ENCODE results near the gene TMCC1.

The TMCC1 gene

DNA sequence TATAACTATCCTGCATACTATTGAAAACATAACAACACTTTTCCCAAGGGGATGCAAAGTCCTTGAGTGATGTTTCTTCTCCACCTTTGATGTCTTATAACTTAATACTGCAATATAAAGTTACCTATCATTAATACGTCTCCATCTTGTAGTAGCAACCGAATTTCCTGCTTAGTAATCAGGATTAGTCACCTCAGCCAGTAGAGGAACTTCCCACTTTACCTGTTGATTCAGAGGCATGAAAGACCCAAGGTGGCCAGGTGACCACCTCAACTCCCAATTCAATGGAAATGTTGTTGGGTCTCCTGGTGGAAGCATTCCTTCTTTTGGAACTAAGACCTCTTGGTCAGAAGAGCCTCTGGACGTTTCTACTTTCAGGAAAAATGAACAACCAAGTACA lies 3.5 kb upstream of the TMCC1 start:
- TF ChIP-seq, protein P1, sequence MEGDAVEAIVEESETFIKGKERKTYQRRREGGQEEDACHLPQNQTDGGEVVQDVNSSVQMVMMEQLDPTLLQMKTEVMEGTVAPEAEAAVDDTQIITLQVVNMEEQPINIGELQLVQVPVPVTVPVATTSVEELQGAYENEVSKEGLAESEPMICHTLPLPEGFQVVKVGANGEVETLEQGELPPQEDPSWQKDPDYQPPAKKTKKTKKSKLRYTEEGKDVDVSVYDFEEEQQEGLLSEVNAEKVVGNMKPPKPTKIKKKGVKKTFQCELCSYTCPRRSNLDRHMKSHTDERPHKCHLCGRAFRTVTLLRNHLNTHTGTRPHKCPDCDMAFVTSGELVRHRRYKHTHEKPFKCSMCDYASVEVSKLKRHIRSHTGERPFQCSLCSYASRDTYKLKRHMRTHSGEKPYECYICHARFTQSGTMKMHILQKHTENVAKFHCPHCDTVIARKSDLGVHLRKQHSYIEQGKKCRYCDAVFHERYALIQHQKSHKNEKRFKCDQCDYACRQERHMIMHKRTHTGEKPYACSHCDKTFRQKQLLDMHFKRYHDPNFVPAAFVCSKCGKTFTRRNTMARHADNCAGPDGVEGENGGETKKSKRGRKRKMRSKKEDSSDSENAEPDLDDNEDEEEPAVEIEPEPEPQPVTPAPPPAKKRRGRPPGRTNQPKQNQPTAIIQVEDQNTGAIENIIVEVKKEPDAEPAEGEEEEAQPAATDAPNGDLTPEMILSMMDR (IDR thresholded peaks at IDR 0.05; ENCODE audit: control insufficient read depth, insufficient read depth, low read depth, low read length, missing control alignments), result no peak
- no peak overlapping the region for H3K4me3 ChIP-seq (ENCODE audit: control insufficient read depth, low read depth, low read length)
- no peak for DNase-seq (ENCODE audit: low read depth)

DNA sequence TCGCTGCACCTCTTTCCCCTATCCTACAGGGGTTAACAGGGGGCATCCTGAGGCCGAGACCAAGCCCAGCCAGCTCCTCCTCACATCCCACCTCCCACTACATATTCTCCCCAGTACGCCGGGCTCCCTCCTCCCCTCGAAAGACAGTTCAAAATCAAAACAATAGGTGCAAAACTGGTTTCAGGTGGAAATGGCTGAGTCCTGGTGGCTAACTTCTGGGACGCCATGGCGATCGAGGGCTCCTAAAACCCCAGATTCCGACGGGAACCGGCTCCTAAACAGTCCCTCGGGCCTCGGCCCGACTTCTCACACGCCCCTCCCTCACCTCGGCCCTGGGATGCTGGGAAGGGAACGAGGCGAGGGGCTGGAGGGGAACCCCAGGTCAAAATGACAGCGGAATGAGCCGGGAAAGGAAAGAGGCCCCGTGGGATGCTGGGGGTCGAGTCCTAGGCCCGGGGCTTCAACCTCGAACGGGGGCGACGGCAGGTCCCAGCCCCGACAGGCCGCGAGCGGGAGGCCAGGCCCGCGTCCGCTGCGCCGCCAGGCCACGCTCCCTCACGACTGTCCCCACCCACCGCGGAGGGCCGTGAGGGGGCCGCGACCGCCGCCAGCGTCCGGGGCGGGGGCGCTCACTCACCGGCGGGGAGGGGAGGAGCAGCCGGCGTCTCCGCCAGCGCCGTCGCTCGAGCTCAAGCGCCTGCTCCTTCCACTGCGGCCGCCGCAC lies 492 bp downstream of the TMCC1 start:
- DNase-seq (ENCODE audit: low read depth), result no peak
- TF ChIP-seq, protein P1 (IDR thresholded peaks at IDR 0.05; ENCODE audit: control insufficient read depth, insufficient read depth, low read depth, low read length, missing control alignments), result peak; percentile 3
- H3K4me3 ChIP-seq (ENCODE audit: control insufficient read depth, low read depth, low read length), result peak overlapping the region; percentile 86

DNA sequence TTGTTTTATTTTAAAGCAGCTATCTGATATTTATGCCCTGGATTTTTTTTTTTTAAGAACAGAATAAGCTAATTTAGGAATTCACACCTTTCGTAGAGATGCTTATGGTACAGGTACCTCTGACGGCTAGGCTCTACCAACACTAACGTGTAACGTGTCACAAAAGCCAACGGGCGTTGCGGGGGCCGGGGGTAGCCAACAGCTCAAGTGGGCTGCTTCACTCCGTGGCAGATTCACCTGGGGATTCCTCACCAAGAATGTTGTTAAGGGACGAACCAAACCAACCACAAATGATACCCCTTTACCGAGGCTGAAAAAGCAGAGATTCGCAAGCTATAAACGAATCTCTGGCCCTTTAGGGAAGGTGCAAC lies 1.0 kb downstream of the TMCC1 start:
- TF ChIP-seq, protein P1 (IDR thresholded peaks at IDR 0.05; ENCODE audit: control insufficient read depth, insufficient read depth, low read depth, low read length, missing control alignments), result no peak
- H3K4me3 ChIP-seq (ENCODE audit: control insufficient read depth, low read depth, low read length), result peak overlapping the region; percentile 86
- DNase-seq (ENCODE audit: low read depth), result no peak

DNA sequence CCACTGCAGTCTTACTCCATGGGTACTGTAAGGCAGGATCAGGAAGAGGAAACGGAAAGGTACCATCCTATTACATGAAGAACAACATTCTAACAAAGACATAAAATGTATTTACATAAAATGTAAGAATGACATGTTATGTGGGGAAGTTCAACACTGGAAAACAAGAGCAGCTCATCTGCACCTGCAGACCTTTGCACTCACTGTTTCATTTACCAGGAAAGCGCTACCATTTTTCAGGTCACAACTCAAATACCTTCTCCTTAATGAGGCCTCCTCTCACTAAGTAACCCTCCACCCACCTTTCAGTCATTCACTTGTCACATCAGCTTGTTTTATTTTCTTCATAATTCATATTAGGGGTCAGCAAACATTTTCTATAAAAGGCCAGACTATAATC lies 2.6 kb downstream of the TMCC1 start:
- H3K4me3 ChIP-seq (ENCODE audit: control insufficient read depth, low read depth, low read length), result no peak overlapping the region
- TF ChIP-seq, protein P1 (IDR thresholded peaks at IDR 0.05; ENCODE audit: control insufficient read depth, insufficient read depth, low read depth, low read length, missing control alignments), result no peak
- DNase-seq (ENCODE audit: low read depth), result no peak

DNA sequence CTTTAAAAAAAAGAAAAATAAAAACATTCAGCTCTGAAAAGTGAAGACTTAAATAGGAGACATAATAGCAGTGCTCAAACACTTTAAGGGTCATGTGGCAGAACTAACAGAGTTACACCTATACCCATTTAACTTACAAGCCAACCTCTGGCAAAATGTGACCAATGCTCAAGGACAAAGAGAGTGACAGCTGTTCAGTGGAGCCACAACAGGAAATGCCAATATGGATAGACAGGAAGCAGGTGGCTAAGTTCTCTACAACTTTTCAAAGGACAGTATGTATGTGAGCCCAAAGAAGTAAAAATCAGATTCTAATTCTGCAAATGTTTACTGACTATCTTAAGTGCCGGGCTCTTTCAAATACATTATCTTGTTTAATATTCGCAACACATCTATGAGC lies 3.4 kb downstream of the TMCC1 start:
- no peak for DNase-seq (ENCODE audit: low read depth)
- TF ChIP-seq, protein P1 (IDR thresholded peaks at IDR 0.05; ENCODE audit: control insufficient read depth, insufficient read depth, low read depth, low read length, missing control alignments), result no peak
- H3K4me3 ChIP-seq (ENCODE audit: control insufficient read depth, low read depth, low read length), result no peak overlapping the region

DNA sequence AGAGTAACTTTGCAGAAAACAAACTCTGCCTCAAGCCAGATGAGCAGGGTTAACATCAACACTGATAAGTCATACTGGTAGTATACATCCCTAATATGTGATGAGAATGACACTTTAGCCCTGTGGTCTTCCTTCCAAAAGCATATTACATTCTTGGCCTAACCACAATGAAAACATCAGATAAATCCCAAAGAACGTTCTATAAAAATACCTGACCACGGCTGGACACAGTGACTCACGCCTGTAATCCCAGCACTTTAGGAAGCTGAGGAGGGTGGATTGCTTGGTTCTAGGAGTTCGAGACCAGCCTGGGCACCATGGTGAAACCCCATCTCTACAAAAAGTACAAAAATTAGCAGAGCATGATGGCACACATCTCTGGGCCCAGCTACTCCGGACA lies 4.7 kb downstream of the TMCC1 start:
- no peak overlapping the region for H3K4me3 ChIP-seq (ENCODE audit: control insufficient read depth, low read depth, low read length)
- DNase-seq (ENCODE audit: low read depth), result peak; percentile 94
- TF ChIP-seq, protein P1 (IDR thresholded peaks at IDR 0.05; ENCODE audit: control insufficient read depth, insufficient read depth, low read depth, low read length, missing control alignments), result no peak

All from AG09309 (cell line).